Embryonic facial prominence (tissue), 1 donor: ENCODE data around the gene RABGAP1L.

Experiments used
- DNase-seq: peaks from one replicate; pipeline ENCODE4 v3.0.0-alpha.2; 2016; ENCODE audit errors: extremely low spot score

RABGAP1L gene

GRCh38 chr1:174197088-174197487, 37.8 kb downstream of the RABGAP1L start:
- DNase-seq: no peak

GRCh38 chr1:174197547-174197946, 38.2 kb downstream of the RABGAP1L start:
- no peak for DNase-seq

DNA sequence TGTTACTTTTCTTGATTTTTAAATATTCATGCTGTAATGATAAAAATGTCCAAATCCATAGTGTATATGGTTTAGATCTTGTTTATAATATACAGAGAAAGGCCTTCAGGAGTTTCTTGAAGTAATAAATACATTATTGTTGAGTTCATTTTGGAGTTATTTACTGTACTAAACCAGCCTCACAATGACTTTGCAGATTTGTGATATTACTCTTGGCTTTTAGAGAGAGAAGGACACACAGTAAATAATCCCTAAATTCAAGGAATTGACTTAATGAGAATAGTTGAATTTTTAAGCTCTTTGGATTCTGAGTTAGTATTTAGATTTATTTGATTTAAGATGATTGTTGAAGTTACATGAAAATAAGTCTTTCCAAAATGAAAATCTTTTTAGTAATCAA, 38.9 kb downstream of the RABGAP1L start:
- DNase-seq: no peak

DNA sequence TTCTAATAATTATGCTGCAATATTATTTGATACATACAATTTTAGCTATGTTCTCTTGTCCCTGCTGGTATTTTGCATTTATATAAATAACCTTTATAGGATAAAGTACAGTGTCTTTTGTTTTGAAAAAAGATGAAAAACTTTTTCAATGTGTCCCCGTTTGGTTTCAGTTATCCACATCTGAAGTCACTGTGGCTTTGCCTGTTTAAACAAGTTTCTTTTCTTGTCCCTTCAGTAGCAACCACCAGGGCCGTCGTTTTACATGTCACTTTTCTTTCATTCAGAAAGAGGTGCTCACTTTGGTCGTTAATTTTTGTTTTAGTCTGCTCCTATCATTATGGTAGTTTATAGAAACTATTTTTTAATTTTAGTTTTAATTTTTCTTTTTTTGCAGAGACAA, 41.4 kb downstream of the RABGAP1L start:
- no peak for DNase-seq

GRCh38 chr1:174204697-174205308, 45.5 kb downstream of the RABGAP1L start:
- DNase-seq: no peak

DNA sequence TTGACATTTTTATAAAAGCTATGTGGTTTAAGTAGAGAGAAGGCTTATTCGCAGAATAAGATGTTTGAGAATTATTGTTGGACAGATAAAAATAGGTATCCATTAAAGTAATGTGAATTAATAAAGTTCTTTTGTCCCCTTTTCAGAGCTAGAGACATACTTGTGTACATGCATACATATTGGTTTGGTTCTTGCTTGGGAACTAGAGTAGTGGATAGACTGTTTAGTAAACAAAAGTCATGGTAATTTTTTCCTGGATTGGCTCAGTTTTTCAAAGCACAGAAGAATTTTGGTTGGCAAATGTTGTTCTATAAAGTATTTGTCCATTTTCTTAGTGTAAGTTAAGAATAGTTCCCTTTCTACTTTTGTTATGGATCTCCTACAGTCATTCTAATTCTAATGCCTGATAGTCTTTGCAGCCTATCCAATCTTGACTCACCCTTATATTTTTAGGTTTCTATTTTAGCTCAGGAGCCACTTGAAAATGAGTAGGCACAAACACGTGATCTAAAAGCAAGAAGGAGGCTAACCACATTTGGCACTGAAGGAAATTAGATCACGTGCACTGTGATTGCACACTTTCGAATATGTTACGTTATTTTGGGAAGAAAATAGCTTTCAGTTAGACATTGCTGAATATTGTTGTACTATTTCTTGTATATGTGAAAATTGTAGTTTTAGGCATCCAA, 47.0 kb downstream of the RABGAP1L start:
- DNase-seq: no peak

DNA sequence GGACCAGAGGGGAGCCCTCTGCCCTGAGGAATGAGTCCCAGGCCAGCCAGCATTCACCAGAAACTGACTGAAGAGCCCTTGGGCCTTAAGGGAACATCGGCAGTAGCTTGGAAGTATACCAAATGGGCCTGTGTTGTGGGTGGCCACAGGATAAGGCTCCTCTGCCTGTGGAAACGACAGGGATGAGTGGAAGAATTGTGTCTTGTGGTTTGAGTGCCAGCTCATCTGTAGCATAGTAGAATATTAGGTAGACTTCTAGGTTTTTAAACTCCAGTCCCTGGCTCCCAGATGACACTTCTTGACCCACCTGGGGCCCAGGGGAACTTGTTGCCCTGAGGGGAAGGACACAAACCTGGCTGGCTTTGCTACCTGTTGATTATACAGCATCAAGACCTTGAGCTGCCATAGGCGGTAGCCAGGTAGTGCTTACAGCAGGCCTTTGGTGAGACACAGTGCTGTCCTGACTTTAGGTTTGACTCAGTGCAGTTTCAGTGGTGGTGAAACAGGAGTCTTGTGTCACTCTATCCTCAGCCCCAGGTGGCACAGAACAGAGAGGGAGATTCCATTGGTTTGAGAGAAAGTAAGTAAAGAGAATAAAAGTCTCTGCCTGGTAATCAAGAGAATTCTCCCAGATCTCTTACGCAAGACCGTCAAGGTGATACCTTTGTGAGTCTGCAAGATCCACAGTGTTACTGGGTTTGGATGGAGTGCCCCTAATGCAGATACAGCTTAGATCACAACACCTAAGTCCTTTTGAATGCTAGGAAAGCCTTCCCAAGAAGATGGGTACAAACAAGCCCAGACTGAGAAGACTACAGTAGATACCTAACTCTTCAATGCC, 50.2 kb downstream of the RABGAP1L start:
- no peak for DNase-seq

DNA sequence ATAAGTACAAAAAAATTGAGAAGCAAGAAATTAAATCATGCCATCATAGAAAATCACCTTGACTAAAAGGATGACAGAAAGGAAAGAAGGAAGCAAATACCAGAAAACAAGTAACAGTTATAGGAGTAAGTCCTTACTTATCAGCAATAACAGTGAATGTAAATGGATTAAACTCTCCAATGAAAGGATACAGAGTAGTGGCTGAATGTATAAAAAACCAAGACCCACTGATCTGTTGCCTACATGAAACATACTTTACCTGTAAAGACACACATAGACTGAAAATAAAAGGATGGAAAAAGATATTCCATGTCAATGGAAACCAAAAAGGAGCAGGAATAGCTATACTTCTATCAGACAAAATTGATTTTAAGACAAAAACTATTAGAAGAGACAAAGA, 52.2 kb downstream of the RABGAP1L start:
- DNase-seq: no peak

DNA sequence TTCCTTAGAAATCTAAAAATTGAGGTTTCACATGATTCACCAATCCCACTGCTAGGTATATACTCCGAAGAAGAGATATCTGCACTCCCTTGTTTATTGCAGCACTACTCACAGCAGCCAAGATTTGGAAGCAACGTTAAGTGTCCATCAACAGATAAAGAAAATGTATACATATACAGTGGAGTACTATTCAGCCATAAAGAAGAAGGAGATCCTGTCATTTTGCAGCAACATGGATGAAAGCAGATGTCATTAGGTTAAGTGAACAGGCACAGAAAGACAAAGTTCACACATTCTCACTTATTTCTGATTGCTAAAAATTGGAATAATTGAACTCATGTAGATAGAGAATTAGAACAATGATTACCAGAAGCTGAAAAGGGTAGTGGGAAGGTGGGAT, 56.4 kb downstream of the RABGAP1L start:
- DNase-seq: no peak

DNA sequence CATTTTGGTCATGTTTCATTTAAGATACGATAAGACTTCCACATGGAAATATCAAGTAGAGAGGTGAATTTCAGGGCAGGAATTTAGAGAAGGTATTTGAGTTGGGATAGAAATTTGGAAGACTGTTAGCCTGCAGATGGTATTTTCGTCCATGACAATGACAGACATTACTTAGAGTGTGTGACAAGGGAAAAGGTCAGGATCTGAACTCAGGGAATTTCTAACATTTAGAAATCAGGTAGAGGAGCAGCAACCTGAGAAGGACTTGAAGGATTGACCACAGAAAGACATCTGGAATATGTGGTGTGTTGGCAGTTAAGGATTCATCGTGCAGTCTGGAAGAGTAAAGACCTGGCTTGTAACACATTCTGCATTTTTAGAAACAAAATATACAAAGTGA, 57.9 kb downstream of the RABGAP1L start:
- DNase-seq: no peak

GRCh38 chr1:174217787-174218574, 58.7 kb downstream of the RABGAP1L start:
- no peak for DNase-seq

- DNase-seq: no peak
Measured at GRCh38 chr1:174218983-174219382, 59.7 kb downstream of the RABGAP1L start.

DNA sequence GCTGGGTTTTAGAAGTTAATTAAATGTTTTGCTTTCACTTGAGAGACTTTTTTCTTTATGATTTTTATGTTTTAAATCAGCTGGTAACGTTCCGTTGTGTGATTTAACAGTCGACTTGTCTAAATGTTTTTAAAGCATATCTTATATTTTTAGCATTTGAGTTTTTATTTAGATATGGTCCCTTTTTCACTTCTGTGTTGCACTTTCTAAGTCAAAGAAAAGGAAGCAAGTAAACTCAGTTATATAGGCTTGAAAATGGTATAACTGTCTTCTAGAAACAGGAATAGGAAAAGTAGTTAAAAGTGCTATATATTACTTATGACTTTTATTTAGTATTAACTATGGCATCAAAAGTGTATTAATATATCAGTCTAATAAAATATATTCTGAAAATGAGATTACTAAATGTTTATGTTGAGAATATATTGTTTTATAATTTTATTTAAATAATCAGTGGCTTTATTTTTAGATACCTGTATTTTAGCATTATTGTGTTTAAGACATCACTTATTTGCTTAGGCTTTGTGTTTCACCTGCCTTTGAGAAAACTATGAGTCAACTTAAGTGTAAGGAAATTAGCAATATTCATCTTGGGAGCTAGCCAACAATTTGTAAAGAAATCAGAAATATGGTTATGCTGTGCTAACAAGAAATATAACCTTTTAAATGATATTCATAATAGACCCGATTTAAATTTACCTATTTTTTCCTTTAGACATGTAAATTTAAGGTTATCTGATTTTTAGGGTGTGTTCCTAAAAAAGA, 60.5 kb downstream of the RABGAP1L start:
- no peak for DNase-seq

DNA sequence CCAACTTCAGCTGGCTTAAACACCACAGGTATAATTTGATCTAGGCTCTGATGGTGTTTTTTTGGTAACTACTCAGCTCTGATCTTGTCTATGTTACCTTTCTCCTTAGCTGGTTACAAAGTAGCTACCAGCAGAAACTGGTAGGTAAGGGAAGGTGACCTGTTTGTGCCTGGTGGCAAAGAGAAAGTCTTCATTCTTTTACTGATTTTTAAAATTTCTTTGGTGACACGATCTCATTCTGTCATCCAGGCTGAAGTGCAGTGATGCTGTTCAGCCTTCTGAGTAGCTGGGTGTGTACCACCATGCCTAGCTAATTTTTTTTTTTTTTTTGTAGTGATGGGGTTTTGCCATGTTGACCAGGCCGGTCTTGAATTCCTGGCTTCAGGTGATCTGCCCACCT, 62.4 kb downstream of the RABGAP1L start:
- DNase-seq: no peak

- no peak for DNase-seq
Measured at GRCh38 chr1:174222166-174222949, 63.0 kb downstream of the RABGAP1L start.

GRCh38 chr1:174224641-174225040, 65.3 kb downstream of the RABGAP1L start:
- no peak for DNase-seq

- no peak for DNase-seq
Measured at GRCh38 chr1:174225499-174226204, 66.3 kb downstream of the RABGAP1L start.

DNA sequence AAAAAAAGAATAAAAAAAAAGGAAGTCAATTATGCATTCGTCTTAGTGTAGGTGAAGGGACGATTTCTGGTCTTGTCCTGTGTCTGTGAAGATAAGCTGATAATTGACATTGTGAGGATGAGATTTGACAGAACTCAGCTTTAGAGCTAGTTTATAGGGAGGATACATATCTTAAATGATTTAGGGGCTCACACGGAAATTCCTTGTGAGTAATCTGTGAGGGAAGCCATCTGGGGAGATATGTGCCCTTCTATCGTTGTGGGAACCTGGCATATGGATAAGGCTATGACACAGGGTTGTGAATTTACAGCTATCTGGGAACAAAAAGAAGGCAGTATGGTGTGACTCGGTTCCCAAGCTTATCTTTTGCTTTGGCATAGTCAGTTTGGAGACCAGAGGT, 71.1 kb downstream of the RABGAP1L start:
- no peak for DNase-seq

- DNase-seq: no peak
Measured at GRCh38 chr1:174232761-174233160, 73.4 kb downstream of the RABGAP1L start.
